GM12865 (cell line): Measurements from ENCODE around the gene MIER3.

ENCODE experiments used
- DNase-seq: peaks from one replicate; pipeline ENCODE4 v3.0.0; 2010; ENCODE audit warnings: low read depth
- H3K4me3 ChIP-seq: 2 replicates; pipeline ENCODE4 v1.5.1; 2011; ENCODE audit warnings: mild to moderate bottlenecking, low read depth, low read length, control low read depth
- TF ChIP-seq, protein P1 (sequence below): IDR thresholded peaks from 2 replicates; pipeline ENCODE4 v1.5.1; 2011; ENCODE audit warnings: low read length, control low read depth, low read depth, inconsistent platforms; ENCODE audit not compliant: insufficient read depth; ENCODE audit errors: missing control alignments

The MIER3 gene, protein sequence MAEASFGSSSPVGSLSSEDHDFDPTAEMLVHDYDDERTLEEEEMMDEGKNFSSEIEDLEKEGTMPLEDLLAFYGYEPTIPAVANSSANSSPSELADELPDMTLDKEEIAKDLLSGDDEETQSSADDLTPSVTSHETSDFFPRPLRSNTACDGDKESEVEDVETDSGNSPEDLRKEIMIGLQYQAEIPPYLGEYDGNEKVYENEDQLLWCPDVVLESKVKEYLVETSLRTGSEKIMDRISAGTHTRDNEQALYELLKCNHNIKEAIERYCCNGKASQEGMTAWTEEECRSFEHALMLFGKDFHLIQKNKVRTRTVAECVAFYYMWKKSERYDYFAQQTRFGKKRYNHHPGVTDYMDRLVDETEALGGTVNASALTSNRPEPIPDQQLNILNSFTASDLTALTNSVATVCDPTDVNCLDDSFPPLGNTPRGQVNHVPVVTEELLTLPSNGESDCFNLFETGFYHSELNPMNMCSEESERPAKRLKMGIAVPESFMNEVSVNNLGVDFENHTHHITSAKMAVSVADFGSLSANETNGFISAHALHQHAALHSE

DNA sequence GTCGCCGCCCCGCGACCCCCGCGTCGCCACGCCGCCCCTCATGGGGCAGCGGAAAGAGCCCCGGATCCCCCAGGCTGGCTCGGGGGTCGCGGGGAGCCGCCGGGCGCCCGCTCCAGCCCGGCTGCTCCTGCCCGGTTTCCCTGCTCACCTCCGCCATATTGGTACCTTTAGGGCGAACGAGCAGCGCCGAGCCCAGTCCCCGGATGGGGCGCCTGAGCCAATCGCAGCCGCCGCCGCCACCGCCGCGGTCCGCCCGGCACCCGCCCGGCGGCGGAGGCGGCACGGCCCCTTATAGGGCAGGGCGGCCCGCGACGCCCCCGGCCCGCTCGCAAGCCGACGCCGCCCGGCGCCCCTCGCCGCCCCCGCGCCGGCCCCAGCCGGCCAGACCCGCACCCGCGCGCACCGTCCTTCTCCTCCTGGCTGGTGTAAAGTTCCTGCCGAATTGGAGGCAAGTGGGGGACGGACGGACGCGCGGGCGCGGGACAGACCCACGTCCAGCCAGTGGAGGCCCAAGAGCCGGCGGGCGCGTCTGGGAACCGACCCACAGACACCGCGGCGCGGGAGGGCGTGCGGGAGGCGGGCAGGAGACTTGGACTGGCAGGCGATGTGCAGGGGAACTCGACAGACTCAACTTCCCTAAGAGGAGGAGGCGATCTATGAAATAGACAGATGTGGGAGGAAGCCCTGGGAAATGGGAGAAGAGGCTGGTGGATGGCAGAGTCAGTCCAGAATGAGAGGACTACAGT lies at the start of gene MIER3:
MIER3 (minus strand) TSS at position 178 of the 746 bp plus-strand sequence; CDS start at position 157, 21 bp downstream.
- TF ChIP-seq, protein P1, sequence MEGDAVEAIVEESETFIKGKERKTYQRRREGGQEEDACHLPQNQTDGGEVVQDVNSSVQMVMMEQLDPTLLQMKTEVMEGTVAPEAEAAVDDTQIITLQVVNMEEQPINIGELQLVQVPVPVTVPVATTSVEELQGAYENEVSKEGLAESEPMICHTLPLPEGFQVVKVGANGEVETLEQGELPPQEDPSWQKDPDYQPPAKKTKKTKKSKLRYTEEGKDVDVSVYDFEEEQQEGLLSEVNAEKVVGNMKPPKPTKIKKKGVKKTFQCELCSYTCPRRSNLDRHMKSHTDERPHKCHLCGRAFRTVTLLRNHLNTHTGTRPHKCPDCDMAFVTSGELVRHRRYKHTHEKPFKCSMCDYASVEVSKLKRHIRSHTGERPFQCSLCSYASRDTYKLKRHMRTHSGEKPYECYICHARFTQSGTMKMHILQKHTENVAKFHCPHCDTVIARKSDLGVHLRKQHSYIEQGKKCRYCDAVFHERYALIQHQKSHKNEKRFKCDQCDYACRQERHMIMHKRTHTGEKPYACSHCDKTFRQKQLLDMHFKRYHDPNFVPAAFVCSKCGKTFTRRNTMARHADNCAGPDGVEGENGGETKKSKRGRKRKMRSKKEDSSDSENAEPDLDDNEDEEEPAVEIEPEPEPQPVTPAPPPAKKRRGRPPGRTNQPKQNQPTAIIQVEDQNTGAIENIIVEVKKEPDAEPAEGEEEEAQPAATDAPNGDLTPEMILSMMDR = no peak
- peak; percentile 84 for DNase-seq
- H3K4me3 ChIP-seq = peak within 1 kb of the TSS; percentile 97

DNA sequence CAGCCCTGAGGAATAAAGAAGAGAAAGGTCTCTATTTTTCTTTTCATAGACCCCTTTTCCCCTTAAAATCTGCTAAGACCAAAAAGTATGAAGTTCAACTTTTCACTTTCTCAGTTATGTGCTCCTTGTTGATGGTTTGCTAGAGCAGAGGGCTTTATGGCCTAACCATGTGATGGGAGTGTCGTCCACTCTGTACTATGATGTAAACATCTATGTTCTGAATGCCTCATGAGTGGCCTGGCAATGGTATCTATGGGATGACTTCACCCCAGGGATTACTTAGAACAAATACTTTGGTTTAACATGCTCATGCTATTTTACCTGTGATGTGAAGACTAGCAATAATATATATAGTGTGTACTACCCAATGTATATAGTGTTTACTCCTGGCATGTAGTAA lies 43.7 kb upstream of the MIER3 start:
- no peak overlapping the region for H3K4me3 ChIP-seq
- DNase-seq = no peak
- TF ChIP-seq, protein P1 = no peak

DNA sequence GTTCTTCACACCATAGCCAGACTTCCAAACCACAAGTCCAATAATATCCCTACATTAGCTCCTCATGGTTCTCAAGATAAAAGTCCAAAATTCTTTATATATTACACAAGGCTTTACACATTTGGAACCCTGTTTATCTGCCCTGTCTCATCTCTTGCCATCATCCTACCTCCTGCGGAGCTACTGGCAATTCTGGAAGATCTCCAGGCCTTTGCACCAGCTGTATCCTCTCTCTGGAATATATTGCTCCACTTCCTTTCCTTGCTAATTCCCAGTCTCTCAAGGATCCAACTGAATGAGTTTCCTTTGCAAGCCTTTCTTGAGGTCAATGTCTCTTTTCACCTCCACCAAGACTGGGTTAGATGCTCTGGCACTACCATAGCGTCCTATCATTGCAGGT lies 41.3 kb upstream of the MIER3 start:
- TF ChIP-seq, protein P1 = no peak
- no peak for DNase-seq
- no peak overlapping the region for H3K4me3 ChIP-seq

DNA sequence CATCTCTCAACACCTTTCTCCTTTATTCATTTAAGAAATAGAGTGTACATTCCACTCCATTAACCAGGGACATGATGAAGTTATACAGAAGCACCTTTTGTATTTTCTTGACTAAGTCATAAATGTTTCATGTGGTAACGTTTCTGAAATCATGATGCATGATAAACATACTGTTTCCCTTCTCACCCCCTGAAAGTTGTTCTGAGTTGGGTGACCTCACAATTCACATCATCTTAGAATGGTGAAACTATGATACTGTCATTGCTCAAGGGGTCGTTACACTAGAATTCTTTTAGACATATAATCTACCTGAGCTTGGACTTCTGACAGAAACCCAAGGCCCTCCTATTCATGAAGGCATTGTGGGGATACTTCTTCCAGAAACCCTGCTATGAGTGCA lies 37.8 kb upstream of the MIER3 start:
- H3K4me3 ChIP-seq = no peak overlapping the region
- DNase-seq = no peak
- TF ChIP-seq, protein P1 = no peak

DNA sequence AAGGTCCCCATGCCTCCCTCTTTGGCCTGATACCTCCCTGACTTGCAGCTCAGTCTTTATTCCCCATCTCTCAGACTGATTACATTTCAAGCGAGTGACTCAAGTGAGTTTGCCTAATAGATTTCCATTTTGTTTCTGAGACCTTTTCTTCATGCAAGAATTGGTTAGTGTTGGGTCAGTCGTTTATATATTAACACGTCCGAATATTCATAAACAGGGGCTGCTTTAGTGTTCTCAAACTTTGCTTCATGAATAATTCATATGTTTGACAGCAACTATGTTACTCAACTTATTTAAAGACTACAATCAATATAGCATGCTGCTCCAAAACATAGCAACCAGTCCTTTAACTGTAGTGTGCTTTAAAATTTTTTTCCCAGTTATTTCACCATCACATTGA lies 36.6 kb upstream of the MIER3 start:
- H3K4me3 ChIP-seq = no peak overlapping the region
- no peak for DNase-seq
- TF ChIP-seq, protein P1 = no peak

DNA sequence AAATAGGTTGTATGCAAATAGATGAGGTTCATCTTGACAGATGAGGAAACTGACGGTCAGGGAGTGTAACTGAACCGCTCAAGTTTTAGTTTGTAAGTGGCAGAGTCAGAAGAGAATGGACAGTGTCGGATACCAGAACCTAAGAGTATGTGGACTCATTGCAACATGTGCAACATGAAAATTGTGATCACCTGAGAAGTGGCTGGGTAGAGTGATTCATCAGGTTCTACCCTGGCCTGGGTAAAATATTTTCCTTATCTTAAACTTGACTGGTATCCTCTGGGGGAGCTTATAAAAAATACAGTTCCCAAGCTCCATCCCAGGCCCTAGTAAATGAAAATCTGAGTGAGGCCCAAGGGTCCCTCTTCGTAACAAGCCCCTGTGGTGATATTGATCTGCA lies 35.2 kb upstream of the MIER3 start:
- H3K4me3 ChIP-seq = no peak overlapping the region
- TF ChIP-seq, protein P1 = no peak
- DNase-seq = no peak
